Mucosa of rectum (tissue), 2 donors: ENCODE data around the gene ERGIC1.

Experiments
- H3K27ac ChIP-seq, 2 donors: one replicate each; pipeline ENCODE4 v1.7.0; 2013; ENCODE audit warnings: inconsistent platforms in 2 of 2, low read depth in 2 of 2, low read length in 2 of 2
- H3K27me3 ChIP-seq, 2 donors: one replicate each; pipeline ENCODE4 v1.7.0; 2013; ENCODE audit warnings: low read length in 2 of 2; ENCODE audit not compliant: control insufficient read depth in 2 of 2, insufficient read depth in 2 of 2
- H3K36me3 ChIP-seq, 2 donors: one replicate each; pipeline ENCODE4 v1.7.0; 2013; ENCODE audit warnings: low read length in 2 of 2; ENCODE audit not compliant: control insufficient read depth in 2 of 2, insufficient read depth in 2 of 2
- H3K4me1 ChIP-seq, 2 donors: one replicate each; pipeline ENCODE4 v1.7.0; 2013; ENCODE audit warnings: low read length in 2 of 2, mild to moderate bottlenecking in 1 of 2; ENCODE audit not compliant: control insufficient read depth in 2 of 2, insufficient read depth in 2 of 2
- H3K4me3 ChIP-seq, 2 donors: one replicate each; pipeline ENCODE4 v1.7.0; 2013; ENCODE audit warnings: low read length in 2 of 2
- H3K9ac ChIP-seq, 2 donors: one replicate each; pipeline ENCODE4 v1.7.0; 2013; ENCODE audit warnings: low read length in 2 of 2, low read depth in 1 of 2, mild to moderate bottlenecking in 1 of 2
- H3K9me3 ChIP-seq, 2 donors: one replicate each; pipeline ENCODE4 v1.7.0; 2013; ENCODE audit warnings: low read length in 2 of 2; ENCODE audit not compliant: control insufficient read depth in 2 of 2
- donor health status: healthy.
- donor health status: Normal muscosa, but diverticular disease.

The ERGIC1 gene

DNA sequence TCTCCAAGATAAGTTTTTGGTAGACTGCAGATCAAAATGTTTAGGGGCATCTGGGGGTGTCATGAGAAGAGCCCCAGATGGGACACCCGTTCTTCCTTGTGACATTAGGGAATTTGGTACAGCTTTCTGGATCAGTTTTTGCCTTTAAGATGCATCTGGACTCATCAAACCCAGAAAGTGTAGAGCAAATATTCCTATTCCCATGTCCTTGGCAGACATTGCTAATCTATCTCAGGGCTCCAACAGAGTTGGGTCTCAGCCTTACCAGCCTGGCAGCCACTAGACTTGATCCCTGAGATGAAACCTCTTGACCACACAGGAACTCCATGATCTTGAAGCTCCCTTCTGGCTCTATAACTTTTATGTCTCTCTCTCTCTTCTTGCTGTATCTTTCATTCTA lies 35.6 kb downstream of the ERGIC1 start:
- H3K27me3 ChIP-seq = no peaks in the 10 kb centered on the region
- peaks cover 11 to 24% of the 10 kb centered on the region in 2 donors for H3K4me1 ChIP-seq
- peak overlapping the region; percentile 60 to 68 for H3K27ac ChIP-seq
- H3K9me3 ChIP-seq = no peaks in the 10 kb centered on the region
- H3K4me3 ChIP-seq = no peak overlapping the region
- peaks cover 0 to 11% of the 10 kb centered on the region in 2 donors for H3K36me3 ChIP-seq
- H3K9ac ChIP-seq = no peak overlapping the region

DNA sequence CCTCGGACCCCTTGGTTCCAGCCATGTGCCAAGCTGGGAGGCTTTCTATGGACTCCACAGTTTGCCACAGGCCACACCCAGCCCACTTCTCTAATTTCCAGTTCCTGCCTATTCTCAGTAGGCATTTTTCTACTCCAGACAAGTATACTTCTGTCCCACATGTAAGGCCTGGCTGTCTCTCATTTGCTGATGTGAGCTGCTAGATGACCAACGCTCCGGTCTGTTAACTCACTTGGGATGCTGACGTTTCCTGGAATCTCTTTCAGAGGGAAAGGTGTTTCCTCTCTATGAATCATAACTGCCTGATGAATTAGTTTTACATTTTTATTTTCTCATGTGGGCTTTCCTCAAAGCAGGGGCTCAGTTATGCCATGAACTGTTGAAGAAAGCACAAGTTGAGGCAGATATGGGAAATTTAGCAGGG lies 36.3 kb downstream of the ERGIC1 start:
- Histone ChIP-seq H3K9me3 (no peaks in the 10 kb centered on the region), H3K27me3 (no peaks in the 10 kb centered on the region), H3K36me3 (peaks cover 0 to 11% of the 10 kb centered on the region in 2 donors), H3K4me1 (peaks cover 11 to 24% of the 10 kb centered on the region in 2 donors), H3K27ac (peak overlapping the region; percentile 60 to 68), H3K9ac (no peak overlapping the region), H3K4me3 (no peak overlapping the region)

DNA sequence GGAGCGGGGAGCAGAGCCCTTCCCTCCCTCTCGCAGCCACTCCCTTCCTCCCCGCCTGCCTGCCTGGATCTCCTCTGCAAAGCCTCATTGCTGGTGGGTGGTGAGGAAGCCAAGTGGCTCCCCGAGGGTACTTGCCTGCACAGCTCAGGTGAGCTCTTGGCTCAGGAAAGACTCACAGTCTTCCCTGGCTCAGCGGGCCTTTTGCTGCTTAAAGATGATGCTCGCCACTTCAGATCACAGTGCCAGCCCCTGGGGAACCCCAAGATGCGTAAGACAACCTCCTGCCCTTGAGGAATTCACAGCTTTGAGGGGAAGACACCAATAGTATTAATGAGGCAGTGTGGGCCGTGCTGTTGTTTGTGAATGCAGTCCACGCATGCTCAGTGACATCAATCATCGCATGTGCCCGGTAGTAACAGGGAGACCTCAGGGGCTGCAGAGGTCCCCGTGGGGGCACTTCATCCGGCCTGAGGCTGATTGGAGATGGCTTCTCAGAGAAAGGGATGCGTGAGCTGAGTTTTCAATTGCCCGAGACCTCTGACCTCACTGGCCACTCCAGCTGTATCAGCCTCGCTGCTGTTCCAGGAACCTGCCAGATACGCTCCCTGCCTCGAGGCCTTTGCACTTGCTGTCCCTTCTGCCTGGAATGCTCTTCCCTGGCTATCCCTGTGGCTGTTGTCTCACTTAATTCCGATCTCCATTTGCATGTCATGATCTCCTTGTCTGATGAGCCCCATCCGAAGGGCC lies 36.8 kb downstream of the ERGIC1 start:
- H3K27me3 ChIP-seq = no peaks in the 10 kb centered on the region
- H3K27ac ChIP-seq = peak overlapping the region; percentile 60 to 68
- H3K4me1 ChIP-seq = peaks cover 11 to 24% of the 10 kb centered on the region in 2 donors
- H3K9me3 ChIP-seq = no peaks in the 10 kb centered on the region
- H3K9ac ChIP-seq = no peak overlapping the region
- H3K4me3 ChIP-seq = no peak overlapping the region
- H3K36me3 ChIP-seq = peaks cover 0 to 11% of the 10 kb centered on the region in 2 donors

DNA sequence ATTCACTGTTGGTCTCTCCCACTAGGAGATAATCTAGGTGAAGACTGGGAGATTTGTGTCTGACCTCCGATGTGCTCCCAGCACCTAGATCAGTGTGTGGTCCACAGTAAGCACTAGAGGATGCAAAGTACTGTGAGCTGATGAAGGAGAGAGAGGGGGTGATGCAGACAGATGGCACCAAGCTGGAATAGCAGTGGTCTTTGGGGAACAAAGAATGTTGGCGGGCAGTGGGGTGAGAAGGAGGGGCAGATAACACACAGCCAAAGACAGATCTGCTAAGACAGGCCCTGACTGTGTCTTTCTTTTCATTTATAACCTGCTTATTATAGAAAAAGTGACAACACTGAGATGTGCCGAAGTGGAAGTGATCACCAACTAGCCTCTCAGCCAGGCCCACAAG lies 37.5 kb downstream of the ERGIC1 start:
- no peaks in the 10 kb centered on the region for H3K27me3 ChIP-seq
- H3K9me3 ChIP-seq = no peaks in the 10 kb centered on the region
- H3K4me3 ChIP-seq = no peak overlapping the region
- H3K4me1 ChIP-seq = peaks cover 11 to 24% of the 10 kb centered on the region in 2 donors
- H3K36me3 ChIP-seq = peaks cover 0 to 11% of the 10 kb centered on the region in 2 donors
- H3K9ac ChIP-seq = no peak overlapping the region
- peak overlapping the region; percentile 60 to 68 for H3K27ac ChIP-seq

DNA sequence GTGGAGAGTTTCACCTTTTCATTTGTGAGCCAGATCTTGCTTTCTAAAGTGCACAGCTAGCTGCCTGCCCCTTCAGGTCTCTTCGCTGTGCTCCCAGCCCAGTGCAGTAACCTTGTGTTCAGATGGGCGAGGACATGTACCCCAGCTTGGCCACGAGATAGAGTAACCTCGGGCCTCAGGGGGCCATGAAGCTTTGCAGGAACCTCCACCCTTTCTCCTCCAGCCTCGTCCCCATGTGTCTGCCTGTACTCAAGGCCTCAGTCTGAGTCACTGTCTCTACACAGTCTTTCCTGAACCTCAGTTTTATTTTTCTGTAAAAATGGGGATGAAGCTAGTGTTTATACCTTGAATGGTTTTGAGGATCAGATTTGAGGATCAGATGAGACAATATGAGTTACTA lies 37.9 kb downstream of the ERGIC1 start:
- no peak overlapping the region for H3K9ac ChIP-seq
- H3K4me1 ChIP-seq = peaks cover 11 to 22% of the 10 kb centered on the region in 2 donors
- H3K4me3 ChIP-seq = no peak overlapping the region

DNA sequence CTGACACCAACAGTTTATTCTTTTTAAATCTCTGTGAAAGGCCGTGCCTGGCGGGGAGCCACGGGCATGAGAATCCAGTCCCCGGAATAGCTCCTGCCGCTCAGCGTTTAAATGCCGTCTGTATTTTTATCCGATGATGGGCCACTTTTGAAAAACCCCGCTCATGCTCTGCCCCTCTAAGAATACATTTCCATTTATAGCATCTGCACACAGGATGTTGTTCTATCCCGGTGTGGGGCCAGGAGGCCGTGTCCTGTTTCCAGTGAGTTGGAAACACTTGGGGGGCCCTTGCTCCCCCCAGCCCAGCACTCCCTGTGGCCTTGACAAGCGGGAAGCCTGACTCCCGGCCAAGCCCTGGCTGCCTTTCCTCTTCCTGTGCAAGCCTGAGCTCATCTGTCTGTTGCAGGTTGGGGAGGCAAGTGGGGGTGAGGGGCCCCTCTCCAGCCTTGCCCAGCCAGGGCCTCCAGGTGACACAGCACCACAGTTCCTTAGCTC lies 39.0 kb downstream of the ERGIC1 start:
- Histone ChIP-seq H3K4me3 (no peak overlapping the region), H3K9me3 (no peaks in the 10 kb centered on the region), H3K27ac (peak overlapping the region; percentile 49 to 72), H3K4me1 (peaks cover 11 to 20% of the 10 kb centered on the region in 2 donors), H3K9ac (no peak overlapping the region), H3K36me3 (peaks cover 0 to 5% of the 10 kb centered on the region in 2 donors), H3K27me3 (no peaks in the 10 kb centered on the region)

More for the DNA sequence above, 37.9 kb downstream of the ERGIC1 start:
- Histone ChIP-seq H3K36me3 (peaks cover 0 to 8% of the 10 kb centered on the region in 2 donors), H3K9me3 (no peaks in the 10 kb centered on the region), H3K27ac (peak overlapping the region; percentile 49), H3K27me3 (no peaks in the 10 kb centered on the region)

DNA sequence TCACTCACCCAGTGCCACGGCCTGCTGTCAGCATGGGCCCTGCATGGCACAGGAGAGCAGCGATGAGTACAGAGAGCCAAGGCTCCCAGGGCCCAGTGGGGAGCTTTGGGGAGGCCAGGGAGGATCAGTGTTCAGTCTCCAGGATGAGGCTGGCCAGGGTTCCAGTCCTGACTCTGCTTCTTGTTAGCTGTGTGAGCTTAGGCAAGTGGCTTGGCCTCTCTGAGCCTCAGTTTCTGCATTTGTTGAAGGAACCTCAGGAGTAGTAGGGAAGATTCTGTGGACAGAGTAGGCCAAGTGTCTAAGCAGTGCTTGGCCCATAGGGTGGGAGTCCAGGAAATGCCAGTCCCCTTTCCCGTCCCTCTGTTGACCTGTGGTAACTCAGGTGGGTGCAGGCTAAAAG lies 39.5 kb downstream of the ERGIC1 start:
- no peaks in the 10 kb centered on the region for H3K9me3 ChIP-seq
- peaks cover 10 to 16% of the 10 kb centered on the region in 2 donors for H3K4me1 ChIP-seq
- peak overlapping the region; percentile 49 to 72 for H3K27ac ChIP-seq
- no peak overlapping the region for H3K4me3 ChIP-seq
- H3K27me3 ChIP-seq = no peaks in the 10 kb centered on the region
- peaks cover 0 to 5% of the 10 kb centered on the region in 2 donors for H3K36me3 ChIP-seq
- H3K9ac ChIP-seq = no peak overlapping the region

DNA sequence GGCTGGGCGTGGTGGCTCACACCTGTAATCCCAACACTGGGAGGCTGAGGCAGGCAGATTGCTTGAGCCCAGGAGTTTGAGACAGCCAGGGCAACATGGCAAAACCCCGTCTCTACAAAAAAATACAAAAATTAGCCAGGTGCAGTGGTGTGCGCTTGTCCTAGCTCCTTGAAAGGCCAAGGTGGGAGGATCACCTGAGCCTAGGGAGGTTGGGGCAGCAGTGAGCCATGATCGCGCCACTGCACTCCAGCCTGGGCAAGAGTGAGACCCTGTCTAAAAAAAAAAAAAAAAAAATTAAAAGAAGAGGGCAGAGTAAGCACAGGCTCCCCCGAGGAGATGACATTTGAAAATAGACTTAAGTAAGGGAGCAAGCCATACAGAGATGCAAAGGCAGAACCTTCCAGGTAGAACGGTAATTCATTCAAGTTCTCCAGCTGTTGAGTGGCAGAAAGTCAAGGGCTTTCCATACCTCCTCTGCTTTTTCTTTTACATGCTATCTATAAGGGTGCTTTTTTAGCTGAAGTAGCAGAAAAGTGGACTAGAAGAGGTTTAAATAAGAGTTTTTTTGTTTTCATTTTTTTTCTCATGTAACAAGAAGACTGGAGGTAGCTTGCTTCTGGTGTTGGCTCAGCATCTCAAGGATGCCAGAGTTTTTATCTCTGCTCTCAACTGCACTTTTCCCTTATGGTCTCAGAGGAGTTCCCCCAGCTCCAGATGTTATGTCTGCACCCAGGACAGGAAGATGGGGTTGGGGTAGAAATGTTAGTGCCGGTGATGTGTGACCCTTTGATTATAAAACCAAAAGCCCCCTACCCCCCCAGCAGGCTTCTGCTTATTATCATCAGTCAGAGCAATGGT lies 40.8 kb downstream of the ERGIC1 start:
- no peak overlapping the region for H3K27ac ChIP-seq
- peaks cover 0 to 5% of the 10 kb centered on the region in 2 donors for H3K36me3 ChIP-seq
- H3K9ac ChIP-seq = no peak overlapping the region
- peaks cover 0 to 10% of the 10 kb centered on the region in 2 donors for H3K4me1 ChIP-seq
- H3K4me3 ChIP-seq = no peak overlapping the region
- no peaks in the 10 kb centered on the region for H3K9me3 ChIP-seq
- H3K27me3 ChIP-seq = no peaks in the 10 kb centered on the region

DNA sequence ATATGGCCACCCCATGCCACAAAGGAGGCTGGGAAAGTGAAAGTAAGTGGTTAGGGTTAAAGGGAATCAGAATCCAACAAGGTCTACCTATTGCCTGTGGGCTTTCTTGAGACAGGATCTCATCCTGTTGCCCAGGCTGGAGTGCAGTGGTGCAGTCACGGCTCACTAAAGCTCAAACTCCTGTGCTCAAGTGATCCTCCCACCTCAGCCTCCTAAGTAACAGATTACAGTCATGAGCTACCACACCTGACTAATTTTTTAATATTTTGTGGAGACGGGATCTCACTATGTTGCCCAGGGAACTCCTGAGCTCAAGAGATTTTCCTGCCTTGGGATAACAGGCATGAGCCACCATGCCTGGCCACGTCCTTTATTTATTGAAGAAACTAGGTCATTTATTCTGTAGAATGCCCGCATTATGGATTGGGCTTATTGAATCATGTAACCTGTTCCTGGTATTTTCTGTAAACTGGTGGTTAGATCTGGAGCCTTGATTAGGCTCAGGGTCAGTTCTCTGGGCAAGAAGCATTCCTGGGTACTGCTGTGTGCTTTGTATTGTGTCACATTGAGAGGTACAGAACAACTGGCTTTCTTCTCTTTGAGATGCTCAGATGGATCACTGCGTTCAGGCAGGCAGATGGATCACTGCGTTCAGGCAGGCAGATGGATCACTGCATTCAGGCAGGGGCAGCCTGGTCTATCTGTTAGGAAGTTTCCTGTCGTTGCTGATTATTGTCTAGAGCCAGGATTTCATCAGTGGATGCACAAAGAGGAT lies 41.6 kb downstream of the ERGIC1 start:
- Histone ChIP-seq H3K9me3 (no peaks in the 10 kb centered on the region), H3K27me3 (no peaks in the 10 kb centered on the region), H3K9ac (no peak overlapping the region), H3K4me1 (peaks cover 0 to 12% of the 10 kb centered on the region in 2 donors), H3K27ac (no peak overlapping the region), H3K36me3 (peaks cover 0 to 5% of the 10 kb centered on the region in 2 donors), H3K4me3 (no peak overlapping the region)
